ENCODE data around the gene CSRNP3. TPM values are rescaled to one million over a fixed set of nuclear protein-coding genes. Genes with fewer than 3 reads are reported as not detected.

The CSRNP3 gene
- total RNA-seq, 3 donors from 2014 or later (not counting 1 experiment from before 2014, with no cell fraction given) = not detected

DNA sequence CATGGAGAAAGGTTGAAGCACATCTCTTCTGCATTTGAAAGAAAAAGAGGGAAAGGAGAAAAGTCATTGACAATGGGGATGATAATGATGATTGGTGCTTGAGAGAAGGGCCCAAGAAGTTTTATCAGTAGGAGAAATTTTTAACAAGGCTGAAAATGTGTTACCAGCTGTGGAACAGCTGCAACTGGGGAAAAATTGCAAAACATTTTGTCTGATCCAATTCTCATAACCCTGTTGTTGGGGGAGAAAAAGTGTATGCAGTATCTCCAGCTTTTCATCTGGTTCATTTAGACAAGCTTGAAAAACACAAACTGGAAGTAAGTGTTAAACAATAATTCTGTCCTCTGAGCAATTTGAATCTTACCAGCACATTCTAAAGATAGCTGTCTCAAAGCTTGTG, 92.7 kb downstream of the CSRNP3 start:
- ATAC-seq (no peak), DNase-seq (no peak)
- TF ChIP-seq, protein P1, sequence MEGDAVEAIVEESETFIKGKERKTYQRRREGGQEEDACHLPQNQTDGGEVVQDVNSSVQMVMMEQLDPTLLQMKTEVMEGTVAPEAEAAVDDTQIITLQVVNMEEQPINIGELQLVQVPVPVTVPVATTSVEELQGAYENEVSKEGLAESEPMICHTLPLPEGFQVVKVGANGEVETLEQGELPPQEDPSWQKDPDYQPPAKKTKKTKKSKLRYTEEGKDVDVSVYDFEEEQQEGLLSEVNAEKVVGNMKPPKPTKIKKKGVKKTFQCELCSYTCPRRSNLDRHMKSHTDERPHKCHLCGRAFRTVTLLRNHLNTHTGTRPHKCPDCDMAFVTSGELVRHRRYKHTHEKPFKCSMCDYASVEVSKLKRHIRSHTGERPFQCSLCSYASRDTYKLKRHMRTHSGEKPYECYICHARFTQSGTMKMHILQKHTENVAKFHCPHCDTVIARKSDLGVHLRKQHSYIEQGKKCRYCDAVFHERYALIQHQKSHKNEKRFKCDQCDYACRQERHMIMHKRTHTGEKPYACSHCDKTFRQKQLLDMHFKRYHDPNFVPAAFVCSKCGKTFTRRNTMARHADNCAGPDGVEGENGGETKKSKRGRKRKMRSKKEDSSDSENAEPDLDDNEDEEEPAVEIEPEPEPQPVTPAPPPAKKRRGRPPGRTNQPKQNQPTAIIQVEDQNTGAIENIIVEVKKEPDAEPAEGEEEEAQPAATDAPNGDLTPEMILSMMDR (IDR thresholded peaks at IDR 0.05) = no peak
- H3K27me3 Mint-ChIP-seq (ENCODE audit: low read depth in 2 of 2) = peaks cover 0 to 2% of the 10 kb centered on the region in 2 donors
- H3K4me1 Mint-ChIP-seq = peaks cover 0 to 5% of the 10 kb centered on the region in 2 donors
- Histone ChIP-seq H3K27me3 (ENCODE audit: control insufficient read depth, insufficient read depth, low read length) (no peaks in the 10 kb centered on the region), H3K27ac (ENCODE audit: low read length) (no peak overlapping the region), H3K9me3 (ENCODE audit: control insufficient read depth, insufficient read depth, low read length) (no peaks in the 10 kb centered on the region), H3K4me3 (ENCODE audit: low read length) (no peak overlapping the region), H3K36me3 (ENCODE audit: control insufficient read depth, insufficient read depth, low read length) (no peaks in the 10 kb centered on the region), H3K4me1 (ENCODE audit: control insufficient read depth, insufficient read depth, low read length) (no peaks in the 10 kb centered on the region)
- no peaks in the 10 kb centered on the region for H3K9me3 Mint-ChIP-seq
- no peaks in the 10 kb centered on the region for H3K36me3 Mint-ChIP-seq
- no peak overlapping the region for H3K4me3 Mint-ChIP-seq
- intact Hi-C loops (cut with micrococcal nuclease) = no loop called here
- H3K27ac Mint-ChIP-seq = no peak overlapping the region

DNA sequence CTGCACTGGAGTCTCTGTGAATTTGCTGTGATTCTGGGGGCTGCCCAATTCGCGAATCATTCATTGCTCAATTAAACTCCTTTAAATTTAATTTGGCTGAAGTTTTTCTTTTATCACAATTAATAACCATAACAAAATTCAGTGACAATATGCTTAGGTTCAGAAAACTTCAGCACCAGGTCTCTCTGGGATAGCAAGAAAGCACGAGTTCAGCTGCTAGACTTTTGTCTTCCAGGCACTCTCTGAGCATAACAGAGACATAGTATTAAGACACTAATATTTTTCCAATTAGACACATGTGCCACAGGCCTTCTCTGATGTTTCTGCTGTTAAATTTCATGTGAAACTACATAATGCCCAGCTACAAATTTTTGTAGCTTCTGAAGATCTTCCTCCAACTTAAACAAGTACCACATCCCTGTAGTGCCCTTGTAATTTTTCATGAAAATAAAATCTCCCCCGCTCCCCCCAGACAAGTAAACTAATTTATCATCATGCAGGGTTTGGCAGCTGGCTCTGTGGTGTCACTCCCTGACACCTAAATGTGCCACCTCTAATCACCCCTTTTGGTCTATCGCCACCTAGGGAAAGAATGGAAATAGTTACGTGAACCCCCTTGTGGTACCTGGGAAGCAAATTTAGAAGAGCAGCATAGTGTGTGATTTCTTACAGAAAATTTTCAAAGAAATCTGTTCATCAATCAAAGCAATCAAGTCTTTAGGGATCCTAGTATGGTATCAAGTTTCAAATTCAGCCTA, 94.1 kb downstream of the CSRNP3 start:
- WGBS (ENCODE audit: insufficient coverage) = 88% methylated on average over 4 of the region's 6 CpGs
- Mint-ChIP-seq H3K9me3 (no peaks in the 10 kb centered on the region), H3K36me3 (no peaks in the 10 kb centered on the region), H3K4me1 (peaks cover 0 to 5% of the 10 kb centered on the region in 2 donors), H3K27me3 (ENCODE audit: low read depth in 2 of 2) (peaks cover 0 to 7% of the 10 kb centered on the region in 2 donors), H3K27ac (no peak overlapping the region), H3K4me3 (no peak overlapping the region)
- TF ChIP-seq, protein P1 (IDR thresholded peaks at IDR 0.05) = no peak
- DNase-seq (peak in 1 of 2 donors; percentile 3), ATAC-seq (peak in 1 of 3 donors; percentile 68)
- H3K27ac ChIP-seq (ENCODE audit: low read length) = no peak overlapping the region
- no peak overlapping the region for H3K4me3 ChIP-seq (ENCODE audit: low read length)
- no peaks in the 10 kb centered on the region for H3K36me3 ChIP-seq (ENCODE audit: control insufficient read depth, insufficient read depth, low read length)
- no peaks in the 10 kb centered on the region for H3K4me1 ChIP-seq (ENCODE audit: control insufficient read depth, insufficient read depth, low read length)
- no peaks in the 10 kb centered on the region for H3K9me3 ChIP-seq (ENCODE audit: control insufficient read depth, insufficient read depth, low read length)
- H3K27me3 ChIP-seq (ENCODE audit: control insufficient read depth, insufficient read depth, low read length) = no peaks in the 10 kb centered on the region
- intact Hi-C loops (cut with micrococcal nuclease) = no loop called here

DNA sequence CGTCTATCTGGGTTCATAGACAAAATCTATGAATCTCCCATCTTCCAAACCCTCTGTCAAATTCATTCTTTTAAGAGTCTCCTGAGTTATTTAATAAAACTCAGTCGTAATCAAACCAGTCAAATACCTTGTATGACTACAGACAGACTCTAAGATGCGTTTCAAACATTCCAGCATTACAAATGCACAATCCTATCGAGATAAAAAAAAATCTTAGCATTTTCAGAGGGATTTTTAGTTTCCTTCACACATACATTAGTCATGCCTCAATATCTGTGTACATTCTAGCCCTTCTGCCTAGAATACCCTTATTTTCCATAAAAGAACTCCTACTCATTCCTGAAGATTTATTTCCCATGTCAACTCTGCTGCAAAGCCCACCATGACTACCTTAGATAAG, 96.5 kb downstream of the CSRNP3 start:
- no peaks in the 10 kb centered on the region for H3K36me3 Mint-ChIP-seq
- H3K4me1 ChIP-seq (ENCODE audit: control insufficient read depth, insufficient read depth, low read length) = no peaks in the 10 kb centered on the region
- intact Hi-C loops (cut with micrococcal nuclease) = no loop called here
- DNase-seq (no peak), ATAC-seq (no peak)
- no peaks in the 10 kb centered on the region for H3K36me3 ChIP-seq (ENCODE audit: control insufficient read depth, insufficient read depth, low read length)
- H3K27ac ChIP-seq (ENCODE audit: low read length) = no peak overlapping the region
- peaks cover 0 to 5% of the 10 kb centered on the region in 2 donors for H3K4me1 Mint-ChIP-seq
- H3K27me3 Mint-ChIP-seq (ENCODE audit: low read depth in 2 of 2) = peaks cover 0 to 7% of the 10 kb centered on the region in 2 donors
- 75% methylated on average over 4 of the region's 4 CpGs for WGBS (ENCODE audit: insufficient coverage)
- H3K9me3 ChIP-seq (ENCODE audit: control insufficient read depth, insufficient read depth, low read length) = no peaks in the 10 kb centered on the region
- no peak overlapping the region for H3K4me3 Mint-ChIP-seq
- no peak overlapping the region for H3K4me3 ChIP-seq (ENCODE audit: low read length)
- no peaks in the 10 kb centered on the region for H3K27me3 ChIP-seq (ENCODE audit: control insufficient read depth, insufficient read depth, low read length)
- H3K27ac Mint-ChIP-seq = no peak overlapping the region
- no peaks in the 10 kb centered on the region for H3K9me3 Mint-ChIP-seq
- TF ChIP-seq, protein P1 (IDR thresholded peaks at IDR 0.05) = no peak

DNA sequence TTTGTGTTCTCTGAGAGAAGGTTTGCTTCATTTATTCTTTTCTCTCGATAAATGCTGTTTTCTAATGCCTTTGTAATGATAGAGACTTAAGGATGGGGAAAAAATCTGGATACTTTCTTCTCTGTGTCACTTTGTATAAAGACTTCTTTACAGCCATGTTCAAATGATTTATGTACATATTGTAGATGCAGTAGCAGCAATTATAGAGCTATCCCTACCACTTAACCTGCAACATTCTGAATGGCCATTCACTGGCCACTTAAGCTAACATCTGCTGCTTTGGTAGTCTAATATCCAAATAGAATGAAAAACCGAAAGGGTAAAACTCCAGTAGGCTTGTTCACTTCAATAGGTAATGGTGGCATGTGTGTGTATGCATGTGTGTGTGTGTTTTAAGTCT, 97.8 kb downstream of the CSRNP3 start:
- no peaks in the 10 kb centered on the region for H3K9me3 Mint-ChIP-seq
- no peaks in the 10 kb centered on the region for H3K36me3 Mint-ChIP-seq
- H3K4me1 ChIP-seq (ENCODE audit: control insufficient read depth, insufficient read depth, low read length) = no peaks in the 10 kb centered on the region
- H3K36me3 ChIP-seq (ENCODE audit: control insufficient read depth, insufficient read depth, low read length) = no peaks in the 10 kb centered on the region
- peaks cover 0 to 7% of the 10 kb centered on the region in 2 donors for H3K27me3 Mint-ChIP-seq (ENCODE audit: low read depth in 2 of 2)
- H3K4me3 ChIP-seq (ENCODE audit: low read length) = no peak overlapping the region
- 100% methylated on average over 1 of the region's 2 CpGs for WGBS (ENCODE audit: insufficient coverage)
- TF ChIP-seq, protein P1 (IDR thresholded peaks at IDR 0.05) = no peak
- no peaks in the 10 kb centered on the region for H3K9me3 ChIP-seq (ENCODE audit: control insufficient read depth, insufficient read depth, low read length)
- no peak overlapping the region for H3K27ac Mint-ChIP-seq
- intact Hi-C loops (cut with micrococcal nuclease) = no loop called here
- peaks cover 0 to 5% of the 10 kb centered on the region in 2 donors for H3K4me1 Mint-ChIP-seq
- ATAC-seq (no peak), DNase-seq (no peak)
- H3K27ac ChIP-seq (ENCODE audit: low read length) = no peak overlapping the region
- no peaks in the 10 kb centered on the region for H3K27me3 ChIP-seq (ENCODE audit: control insufficient read depth, insufficient read depth, low read length)
- H3K4me3 Mint-ChIP-seq = no peak overlapping the region
